Measurements from ENCODE around the gene NTN4. TPM values are rescaled to one million over a fixed set of nuclear protein-coding genes. Genes with fewer than 3 reads are reported as not detected.
"Not testable (repeated sequence)": the region's sequence is repeated elsewhere in the genome, so short reads cannot be mapped to it uniquely, and the experiment has no call there.

The NTN4 gene
- total RNA-seq, 1 donor from 2014 or later = 63.9 TPM

- H3K27me3 ChIP-seq = no peaks in the 10 kb centered on the region
- DNase-seq (ENCODE audit: low spot score in 2 of 2) = no peak
- H3K4me1 ChIP-seq = peaks cover 0 to 8% of the 10 kb centered on the region in 2 donors
- H3K36me3 ChIP-seq = peaks cover 0 to 4% of the 10 kb centered on the region in 2 donors
- peak overlapping the region; percentile 6 to 27 for H3K27ac ChIP-seq
- TF ChIP-seq, protein P1, sequence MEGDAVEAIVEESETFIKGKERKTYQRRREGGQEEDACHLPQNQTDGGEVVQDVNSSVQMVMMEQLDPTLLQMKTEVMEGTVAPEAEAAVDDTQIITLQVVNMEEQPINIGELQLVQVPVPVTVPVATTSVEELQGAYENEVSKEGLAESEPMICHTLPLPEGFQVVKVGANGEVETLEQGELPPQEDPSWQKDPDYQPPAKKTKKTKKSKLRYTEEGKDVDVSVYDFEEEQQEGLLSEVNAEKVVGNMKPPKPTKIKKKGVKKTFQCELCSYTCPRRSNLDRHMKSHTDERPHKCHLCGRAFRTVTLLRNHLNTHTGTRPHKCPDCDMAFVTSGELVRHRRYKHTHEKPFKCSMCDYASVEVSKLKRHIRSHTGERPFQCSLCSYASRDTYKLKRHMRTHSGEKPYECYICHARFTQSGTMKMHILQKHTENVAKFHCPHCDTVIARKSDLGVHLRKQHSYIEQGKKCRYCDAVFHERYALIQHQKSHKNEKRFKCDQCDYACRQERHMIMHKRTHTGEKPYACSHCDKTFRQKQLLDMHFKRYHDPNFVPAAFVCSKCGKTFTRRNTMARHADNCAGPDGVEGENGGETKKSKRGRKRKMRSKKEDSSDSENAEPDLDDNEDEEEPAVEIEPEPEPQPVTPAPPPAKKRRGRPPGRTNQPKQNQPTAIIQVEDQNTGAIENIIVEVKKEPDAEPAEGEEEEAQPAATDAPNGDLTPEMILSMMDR (IDR thresholded peaks at IDR 0.05) = no peak
- H3K4me3 ChIP-seq = no peak overlapping the region
- intact Hi-C loops (cut with DNase I) = loop anchor here (5.0 kb wide), 2 partner anchors 37 to 53 kb away; partner anchors contain the start of gene NTN4
- H3K9me3 ChIP-seq = peaks cover 0 to under 1% of the 10 kb centered on the region in 2 donors
Measured at GRCh38 chr12:95739561-95740313, 50.8 kb downstream of the NTN4 start.

GRCh38 chr12:95738024-95738611 lies 52.4 kb downstream of the NTN4 start:
- TF ChIP-seq, protein P1 (IDR thresholded peaks at IDR 0.05) = no peak
- H3K27ac ChIP-seq = peak overlapping the region in 1 of 2 donors; percentile 67
- H3K36me3 ChIP-seq = peaks cover 0 to 4% of the 10 kb centered on the region in 2 donors
- DNase-seq (ENCODE audit: low spot score in 2 of 2) = no peak
- peaks cover 8 to 18% of the 10 kb centered on the region in 2 donors for H3K4me1 ChIP-seq
- intact Hi-C loops (cut with DNase I) = loop anchor here (5.0 kb wide), 2 partner anchors 36 to 54 kb away; partner anchors contain the start of gene NTN4
- H3K27me3 ChIP-seq = no peaks in the 10 kb centered on the region
- no peak overlapping the region for H3K4me3 ChIP-seq
- H3K9me3 ChIP-seq = no peaks in the 10 kb centered on the region

- Histone ChIP-seq H3K9me3 (no peaks in the 10 kb centered on the region), H3K27ac (peak overlapping the region; percentile 27 to 67), H3K36me3 (peaks cover 0 to 4% of the 10 kb centered on the region in 2 donors), H3K4me1 (peaks cover 13 to 32% of the 10 kb centered on the region in 2 donors), H3K27me3 (no peaks in the 10 kb centered on the region), H3K4me3 (no peak overlapping the region)
- intact Hi-C loops (cut with DNase I) = loop anchor here (5.0 kb wide), 2 partner anchors 34 to 56 kb away; partner anchors contain the start of gene NTN4
- DNase-seq (ENCODE audit: low spot score in 2 of 2) = no peak
- TF ChIP-seq, protein P1 (IDR thresholded peaks at IDR 0.05) = no peak
Measured at GRCh38 chr12:95736631-95737030, 53.9 kb downstream of the NTN4 start.

DNA sequence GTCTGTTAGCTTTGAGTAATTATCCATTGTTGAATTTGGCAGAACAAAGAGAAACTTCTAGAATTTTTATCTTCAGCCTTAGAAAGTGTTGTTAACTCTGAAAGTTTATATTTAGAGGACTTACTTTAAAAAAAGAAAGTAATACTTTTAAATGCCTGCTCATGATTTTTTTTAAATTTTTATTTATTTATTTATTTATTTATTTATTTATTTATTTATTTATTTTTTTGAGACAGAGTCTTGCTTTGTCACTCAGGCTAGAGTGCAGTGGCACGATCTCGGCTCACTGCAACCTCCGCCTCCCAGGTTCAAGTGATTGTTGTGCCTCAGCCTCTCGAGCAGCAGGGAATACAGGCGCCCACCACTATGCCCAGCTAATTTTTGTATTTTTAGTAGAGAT lies 54.8 kb downstream of the NTN4 start:
- H3K27me3 ChIP-seq; H3K9me3 ChIP-seq; DNase-seq (ENCODE audit: low spot score in 2 of 2); H3K36me3 ChIP-seq; H3K4me3 ChIP-seq: not testable (repeated sequence)
- peaks cover 13 to 35% of the 10 kb centered on the region in 2 donors for H3K4me1 ChIP-seq
- intact Hi-C loops (cut with DNase I) = loop anchor here (5.0 kb wide), 2 partner anchors 33 to 57 kb away; partner anchors contain the start of gene NTN4
- peak overlapping the region; percentile 17 to 67 for H3K27ac ChIP-seq

GRCh38 chr12:95733141-95733825 lies 57.3 kb downstream of the NTN4 start:
- TF ChIP-seq, protein P1 (IDR thresholded peaks at IDR 0.05) = no peak
- Histone ChIP-seq H3K9me3 (no peaks in the 10 kb centered on the region), H3K4me1 (peaks cover 13 to 38% of the 10 kb centered on the region in 2 donors), H3K36me3 (peaks cover 0 to 4% of the 10 kb centered on the region in 2 donors), H3K27me3 (no peaks in the 10 kb centered on the region), H3K4me3 (no peak overlapping the region), H3K27ac (peak overlapping the region; percentile 71 to 90)
- intact Hi-C loops (cut with DNase I) = no loop called here
- no peak for DNase-seq (ENCODE audit: low spot score in 2 of 2)
